Breast epithelium (tissue), 4 donors: ENCODE results near the gene AP2S1. TPM values are rescaled to one million over a fixed set of nuclear protein-coding genes. Genes with fewer than 3 reads are reported as not detected.
A peak's percentile ranks its signal among the peaks of the same experiment; 100 is the strongest.
"Not testable (repeated sequence)": the region's sequence is repeated elsewhere in the genome, so short reads cannot be mapped to it uniquely, and the experiment has no call there.

Experiments
- DNase-seq, 2 donors: peaks; one replicate each; pipeline ENCODE4 v3.0.0-alpha.2; 2019; ENCODE audit warnings: low spot score in 2 of 2
- H3K27ac ChIP-seq, 2 donors: fragments of 200-600 bp; sonication (generic) in 1 of 2; one replicate each; pipeline ENCODE4 v1.5.1; 2016 to 2019; ENCODE audit warnings: mild to moderate bottlenecking in 1 of 2
- H3K27me3 ChIP-seq, 2 donors: fragments of 200-600 bp; sonication (generic) in 1 of 2; one replicate each; pipeline versions ENCODE4 v1.5.1 to v1.6.0; 2017 to 2019; ENCODE audit warnings: control low read depth in 1 of 2, mild to moderate bottlenecking in 1 of 2
- H3K36me3 ChIP-seq: fragments of 200-600 bp; one replicate; pipeline ENCODE4 v1.5.1; 2019
- H3K4me1 ChIP-seq, 2 donors: fragments of 200-600 bp; sonication (generic); one replicate each; pipeline ENCODE4 v1.5.1; 2016 to 2019; ENCODE audit warnings: control low read depth in 1 of 2
- H3K4me3 ChIP-seq, 3 donors: fragments of 200-600 bp; sonication (generic); 1 replicate in 2 of 3; 2 replicates in 1 of 3; pipeline ENCODE4 v1.5.1; 2016 to 2019; ENCODE audit warnings: mild to moderate bottlenecking in 3 of 3, moderate library complexity in 2 of 3
- H3K9me3 ChIP-seq, 2 donors: fragments of 200-600 bp; sonication (generic) in 1 of 2; one replicate each; pipeline ENCODE4 v1.5.1; 2016 to 2019; ENCODE audit warnings: control low read depth in 1 of 2
- POLR2A ChIP-seq: fragments of 450-650 bp; IDR thresholded peaks from one replicate; pipeline ENCODE4 v1.6.1; 2016; ENCODE audit warnings: antibody characterized with exemption, mild to moderate bottlenecking, moderate library complexity
- POLR2AphosphoS5 ChIP-seq, 3 donors: sonication (generic); formaldehyde crosslinking; IDR thresholded peaks; one replicate each; pipeline ENCODE4 v1.6.1; 2017; ENCODE audit warnings: antibody characterized with exemption in 3 of 3
- intact Hi-C: fragments of 100-400 bp; cut with DNase I; formaldehyde crosslinking; loops from one replicate; pipeline ENCODE4 v1.15.1; 2023; ENCODE audit warnings: low total_unique reads
- total RNA-seq, 3 donors: library from RNA; depleted of rRNA; stranded (reverse); fragments of >200 nt; gene quantifications; one replicate each; pipeline ENCODE4 v1.1.0, GENCODE V29; 2016
- TF ChIP-seq, protein P1 (sequence below), 3 donors: fragments of 450-650 bp; IDR thresholded peaks; one replicate each; pipeline ENCODE4 v1.5.1; 2016 to 2017; ENCODE audit warnings: antibody characterized with exemption in 3 of 3, mild to moderate bottlenecking in 3 of 3, moderate library complexity in 3 of 3

AP2S1 gene
- total RNA-seq, 3 donors from 2014 or later, result 63.1 to 108 (median 101) TPM

DNA sequence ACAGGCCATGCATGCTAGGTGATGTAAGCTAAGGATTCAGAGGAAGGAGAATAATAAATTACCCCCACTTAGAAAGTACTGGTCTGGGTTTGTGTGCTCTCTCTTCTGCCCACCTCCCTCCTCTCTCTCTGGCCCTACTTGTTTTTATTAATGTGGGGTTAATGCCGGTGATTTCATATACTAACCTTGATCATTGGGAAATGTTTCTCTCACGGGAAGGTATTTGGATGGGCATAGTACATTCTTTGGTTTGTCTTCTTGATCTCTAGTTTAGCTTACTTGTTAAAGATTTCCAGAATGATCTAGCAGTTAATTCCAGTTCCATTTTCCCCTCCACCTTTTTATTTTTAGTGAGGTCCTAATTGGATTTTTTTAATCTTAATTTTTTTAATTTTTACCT is 34.8 kb upstream of the AP2S1 start:
- Histone ChIP-seq H3K27me3 (no peaks in the 10 kb centered on the region), H3K4me1 (no peaks in the 10 kb centered on the region), H3K36me3 (no peaks in the 10 kb centered on the region), H3K27ac (no peak overlapping the region), H3K9me3 (no peaks in the 10 kb centered on the region), H3K4me3 (no peak overlapping the region)
- intact Hi-C loops, result no loop called here
- TF ChIP-seq, protein P1, sequence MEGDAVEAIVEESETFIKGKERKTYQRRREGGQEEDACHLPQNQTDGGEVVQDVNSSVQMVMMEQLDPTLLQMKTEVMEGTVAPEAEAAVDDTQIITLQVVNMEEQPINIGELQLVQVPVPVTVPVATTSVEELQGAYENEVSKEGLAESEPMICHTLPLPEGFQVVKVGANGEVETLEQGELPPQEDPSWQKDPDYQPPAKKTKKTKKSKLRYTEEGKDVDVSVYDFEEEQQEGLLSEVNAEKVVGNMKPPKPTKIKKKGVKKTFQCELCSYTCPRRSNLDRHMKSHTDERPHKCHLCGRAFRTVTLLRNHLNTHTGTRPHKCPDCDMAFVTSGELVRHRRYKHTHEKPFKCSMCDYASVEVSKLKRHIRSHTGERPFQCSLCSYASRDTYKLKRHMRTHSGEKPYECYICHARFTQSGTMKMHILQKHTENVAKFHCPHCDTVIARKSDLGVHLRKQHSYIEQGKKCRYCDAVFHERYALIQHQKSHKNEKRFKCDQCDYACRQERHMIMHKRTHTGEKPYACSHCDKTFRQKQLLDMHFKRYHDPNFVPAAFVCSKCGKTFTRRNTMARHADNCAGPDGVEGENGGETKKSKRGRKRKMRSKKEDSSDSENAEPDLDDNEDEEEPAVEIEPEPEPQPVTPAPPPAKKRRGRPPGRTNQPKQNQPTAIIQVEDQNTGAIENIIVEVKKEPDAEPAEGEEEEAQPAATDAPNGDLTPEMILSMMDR (IDR thresholded peaks at IDR 0.05), result no peak
- TF ChIP-seq POLR2AphosphoS5 (IDR thresholded peaks at IDR 0.05), result no peak
- no peak for TF ChIP-seq POLR2A
- DNase-seq, result no peak

DNA sequence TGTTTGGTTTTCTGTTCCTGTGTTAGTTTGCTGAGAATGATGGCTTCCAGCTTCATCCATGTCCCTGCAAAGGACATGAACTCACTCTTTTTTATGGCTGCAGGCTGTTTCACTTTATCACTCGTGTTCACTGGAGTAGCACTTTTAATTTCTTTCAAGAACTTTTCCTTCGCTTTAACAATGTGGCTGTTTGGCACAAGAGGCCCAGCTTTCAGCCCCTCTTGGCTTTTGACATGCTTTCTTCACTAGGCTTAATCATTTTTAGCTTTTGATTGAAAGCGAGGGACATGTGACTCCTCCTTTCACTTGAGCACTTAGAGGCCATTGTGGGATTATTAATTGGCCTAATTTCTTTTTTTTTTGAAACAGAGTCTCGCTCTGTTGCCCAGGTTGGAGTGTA is 32.1 kb upstream of the AP2S1 start:
- H3K9me3 ChIP-seq, DNase-seq, H3K4me3 ChIP-seq, H3K27ac ChIP-seq, H3K36me3 ChIP-seq, H3K27me3 ChIP-seq, H3K4me1 ChIP-seq, intact Hi-C loops: not testable (repeated sequence)

DNA sequence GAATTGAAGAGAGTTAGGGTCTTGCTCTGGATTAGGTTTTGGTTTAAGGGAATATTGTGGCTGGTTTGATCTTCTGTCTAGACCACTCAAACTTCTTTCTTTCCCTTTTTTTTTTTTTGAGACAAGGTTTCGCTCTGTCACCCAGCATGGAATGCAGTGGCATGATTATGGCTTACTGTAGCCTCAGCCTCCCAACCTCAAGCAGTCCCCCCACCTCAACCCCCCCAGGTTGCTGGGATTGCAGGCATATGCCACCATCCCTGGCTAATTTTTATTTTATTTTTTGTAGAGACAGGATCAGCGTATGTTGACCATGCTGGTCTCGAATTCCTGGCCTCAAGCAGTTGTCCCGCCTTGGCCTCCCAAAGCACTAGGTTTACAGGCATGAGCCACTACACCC is 31.4 kb upstream of the AP2S1 start:
- DNase-seq, result peak in 1 of 2 donors; percentile 13
- Histone ChIP-seq H3K4me3 (no peak overlapping the region), H3K27ac (no peak overlapping the region), H3K27me3 (no peaks in the 10 kb centered on the region), H3K36me3 (no peaks in the 10 kb centered on the region), H3K4me1 (peaks cover 0 to 5% of the 10 kb centered on the region in 2 donors), H3K9me3 (no peaks in the 10 kb centered on the region)
- intact Hi-C loops, result no loop called here
- no peak for TF ChIP-seq POLR2A
- TF ChIP-seq POLR2AphosphoS5 (IDR thresholded peaks at IDR 0.05), result no peak
- TF ChIP-seq, protein P1 (IDR thresholded peaks at IDR 0.05), result no peak

DNA sequence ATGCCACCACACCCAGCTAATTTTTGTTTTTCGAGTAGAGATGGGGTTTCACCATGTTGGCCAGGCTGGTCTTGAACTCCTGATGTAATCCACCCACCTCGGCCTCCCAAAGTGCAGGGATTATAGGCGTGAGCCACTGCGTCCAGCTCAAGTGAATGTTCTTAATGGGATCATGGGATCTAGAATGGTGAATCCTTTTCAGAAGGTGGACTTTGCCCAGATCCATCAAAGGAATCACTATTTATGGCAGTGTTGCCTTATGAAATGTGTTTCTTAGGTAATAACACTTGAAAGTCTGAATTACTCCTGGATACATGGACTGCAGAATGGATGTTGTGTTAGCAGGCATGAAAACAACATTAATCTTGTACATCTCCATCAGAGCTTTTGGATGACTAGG is 30.4 kb upstream of the AP2S1 start:
- Histone ChIP-seq H3K27me3 (no peaks in the 10 kb centered on the region), H3K4me3 (no peak overlapping the region), H3K4me1 (peaks cover 0 to 5% of the 10 kb centered on the region in 2 donors), H3K36me3 (no peaks in the 10 kb centered on the region), H3K9me3 (no peaks in the 10 kb centered on the region), H3K27ac (no peak overlapping the region)
- intact Hi-C loops, result no loop called here
- DNase-seq, result no peak
- TF ChIP-seq POLR2AphosphoS5 (IDR thresholded peaks at IDR 0.05), result no peak
- TF ChIP-seq, protein P1 (IDR thresholded peaks at IDR 0.05), result no peak
- TF ChIP-seq POLR2A, result no peak

DNA sequence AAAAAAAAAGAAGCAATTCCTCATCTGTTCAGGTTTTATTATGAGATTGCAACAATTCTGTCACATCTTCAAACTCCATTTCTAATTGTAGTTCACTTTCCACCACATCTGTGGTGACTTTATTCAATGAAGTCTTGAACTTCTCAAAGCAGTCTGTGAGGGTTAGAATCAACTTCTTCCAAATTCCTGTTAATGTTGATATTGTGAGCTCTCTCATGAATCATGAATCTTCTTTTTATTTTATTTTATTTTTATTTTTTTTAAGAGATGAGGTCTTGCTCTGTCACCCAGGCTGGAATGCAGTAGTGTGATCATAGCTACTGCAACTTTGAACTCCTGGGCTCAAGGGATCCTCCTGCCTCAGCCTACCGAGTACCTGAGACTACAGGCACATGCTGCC is 29.8 kb upstream of the AP2S1 start:
- Histone ChIP-seq H3K27me3 (no peaks in the 10 kb centered on the region), H3K36me3 (no peaks in the 10 kb centered on the region), H3K4me1 (peaks cover 0 to 5% of the 10 kb centered on the region in 2 donors), H3K9me3 (no peaks in the 10 kb centered on the region), H3K4me3 (no peak overlapping the region), H3K27ac (no peak overlapping the region)
- intact Hi-C loops, result no loop called here
- TF ChIP-seq, protein P1 (IDR thresholded peaks at IDR 0.05), result no peak
- TF ChIP-seq POLR2A, result no peak
- no peak for TF ChIP-seq POLR2AphosphoS5 (IDR thresholded peaks at IDR 0.05)
- no peak for DNase-seq
